Caco-2 (cell line): ENCODE measurements around the gene PDE4D. TPM values are rescaled to one million over a fixed set of nuclear protein-coding genes. Genes with fewer than 3 reads are reported as not detected.

Experiments
- BruUV-seq: library from RNA; stranded (reverse); fragments of 400-500 nt; replicated peaks from 2 replicates; lab custom pipeline; 2021; lab: Mats Ljungman, UMichigan
- CTCF ChIA-PET: fragments of 300-600 bp; sonication (Branson Sonifier 250); formaldehyde crosslinking; loops from one replicate; lab custom pipeline; 2022; ENCODE audit warnings: antibody characterized with exemption; lab: Charles Lee
- POLR2A ChIA-PET: fragments of 300-600 bp; sonication (Branson Sonifier 250); formaldehyde crosslinking; loops from one replicate; lab custom pipeline; 2022; ENCODE audit warnings: antibody characterized with exemption; lab: Charles Lee
- DNase-seq, 2 experiments: peaks; one replicate each; pipeline versions ENCODE4 v3.0.0 to v3.0.0-alpha.2; 2020 to 2022
- H3K27me3 ChIP-seq: replicated peaks from 2 replicates; pipeline ENCODE4 v1.6.0; 2011; ENCODE audit warnings: low read length; ENCODE audit not compliant: control insufficient read depth, insufficient read depth
- H3K36me3 ChIP-seq: 2 replicates; pipeline ENCODE4 v1.5.1; 2011; ENCODE audit warnings: low read length; ENCODE audit not compliant: control insufficient read depth, insufficient read depth
- H3K4me1 ChIP-seq: fragments of 250-450 bp; sonication (Bioruptor Pico); 2 replicates; pipeline ENCODE4 v1.5.1; 2020; ENCODE audit warnings: mild to moderate bottlenecking
- H3K4me3 ChIP-seq: 2 replicates; pipeline ENCODE4 v1.5.1; 2011; ENCODE audit warnings: low read depth, mild to moderate bottlenecking, control low read depth, low read length
- H3K9me3 ChIP-seq: fragments of 250-450 bp; sonication (Bioruptor Pico); 2 replicates; pipeline ENCODE4 v1.5.1; 2020; ENCODE audit warnings: mild to moderate bottlenecking, moderate library complexity
- H3K27ac Mint-ChIP-seq: one replicate; pipeline ENCODE4 v1.8.0; 2022; ENCODE audit warnings: mixed read lengths; ENCODE audit not compliant: unreplicated experiment
- H3K27me3 Mint-ChIP-seq: one replicate; pipeline ENCODE4 v1.8.0; 2022; ENCODE audit warnings: mixed read lengths; ENCODE audit not compliant: insufficient read depth, unreplicated experiment
- H3K36me3 Mint-ChIP-seq: one replicate; pipeline ENCODE4 v1.8.0; 2022; ENCODE audit warnings: mild to moderate bottlenecking, mixed read lengths; ENCODE audit not compliant: insufficient read depth, unreplicated experiment
- H3K4me1 Mint-ChIP-seq: one replicate; pipeline ENCODE4 v1.8.0; 2022; ENCODE audit warnings: low read depth, mixed read lengths; ENCODE audit not compliant: unreplicated experiment
- H3K4me3 Mint-ChIP-seq: one replicate; pipeline ENCODE4 v1.8.0; 2022; ENCODE audit warnings: mild to moderate bottlenecking, moderate library complexity, mixed read lengths; ENCODE audit not compliant: unreplicated experiment
- H3K9me3 Mint-ChIP-seq: one replicate; pipeline ENCODE4 v1.8.0; 2022; ENCODE audit warnings: mixed read lengths; ENCODE audit not compliant: unreplicated experiment
- intact Hi-C: fragments of 100-400 bp; cut with micrococcal nuclease; formaldehyde crosslinking; loops from one replicate; pipeline ENCODE4 v1.10.0; 2022; ENCODE audit not compliant: unreplicated experiment
- total RNA-seq: library from RNA; stranded (reverse); gene quantifications from 2 replicates; pipeline ENCODE4 v1.2.3, GENCODE V29; 2022
- TF ChIP-seq, protein P1 (sequence below), 2 experiments: fragments of 200-600 bp in 1 of 2; IDR thresholded peaks; 1 replicate in 1 of 2; 2 replicates in 1 of 2; pipeline versions ENCODE4 v1.5.1 to v1.8.0; 2011 to 2022; ENCODE audit warnings: antibody characterized with exemption in 1 of 2, control low read depth in 1 of 2, inconsistent platforms in 1 of 2, low read depth in 1 of 2, low read length in 1 of 2, mild to moderate bottlenecking in 1 of 2, moderate library complexity in 1 of 2; ENCODE audit not compliant: insufficient read depth in 1 of 2, severe bottlenecking in 1 of 2, unreplicated experiment in 1 of 2

PDE4D gene
- total RNA-seq, 1 experiment from 2014 or later: 89.8 TPM

DNA sequence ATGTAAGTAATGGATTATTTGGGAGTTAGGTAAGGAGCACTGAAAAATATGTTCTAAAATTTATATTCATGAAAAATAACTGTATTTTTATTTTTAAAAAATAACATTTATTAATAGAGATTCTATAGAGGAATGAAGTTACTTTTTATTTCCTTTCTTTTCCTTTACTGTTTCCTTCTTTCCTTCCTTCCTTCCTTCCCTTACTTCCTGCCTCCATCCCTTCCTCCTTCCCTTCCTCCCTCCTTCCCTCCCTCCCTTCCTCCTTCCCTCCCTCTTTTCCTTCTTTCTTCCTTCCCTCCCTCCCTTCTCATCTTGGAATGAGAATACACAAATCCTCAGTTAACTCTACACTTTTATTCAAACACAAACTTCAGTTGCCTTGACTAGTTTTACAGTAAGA is 750.6 kb downstream of the PDE4D start:
- CTCF ChIA-PET: no interaction called here
- Mint-ChIP-seq H3K36me3 (no peaks in the 10 kb centered on the region), H3K9me3 (no peaks in the 10 kb centered on the region), H3K4me1 (no peaks in the 10 kb centered on the region), H3K4me3 (no peak overlapping the region), H3K27me3 (no peaks in the 10 kb centered on the region), H3K27ac (no peak overlapping the region)
- intact Hi-C loops: no loop called here
- POLR2A ChIA-PET: no interaction called here
- Histone ChIP-seq H3K36me3 (no peaks in the 10 kb centered on the region), H3K4me3 (no peak overlapping the region), H3K9me3 (no peaks in the 10 kb centered on the region), H3K4me1 (no peaks in the 10 kb centered on the region), H3K27me3 (no peaks in the 10 kb centered on the region)
- no TSS peak for BruUV-seq
- TF ChIP-seq, protein P1, sequence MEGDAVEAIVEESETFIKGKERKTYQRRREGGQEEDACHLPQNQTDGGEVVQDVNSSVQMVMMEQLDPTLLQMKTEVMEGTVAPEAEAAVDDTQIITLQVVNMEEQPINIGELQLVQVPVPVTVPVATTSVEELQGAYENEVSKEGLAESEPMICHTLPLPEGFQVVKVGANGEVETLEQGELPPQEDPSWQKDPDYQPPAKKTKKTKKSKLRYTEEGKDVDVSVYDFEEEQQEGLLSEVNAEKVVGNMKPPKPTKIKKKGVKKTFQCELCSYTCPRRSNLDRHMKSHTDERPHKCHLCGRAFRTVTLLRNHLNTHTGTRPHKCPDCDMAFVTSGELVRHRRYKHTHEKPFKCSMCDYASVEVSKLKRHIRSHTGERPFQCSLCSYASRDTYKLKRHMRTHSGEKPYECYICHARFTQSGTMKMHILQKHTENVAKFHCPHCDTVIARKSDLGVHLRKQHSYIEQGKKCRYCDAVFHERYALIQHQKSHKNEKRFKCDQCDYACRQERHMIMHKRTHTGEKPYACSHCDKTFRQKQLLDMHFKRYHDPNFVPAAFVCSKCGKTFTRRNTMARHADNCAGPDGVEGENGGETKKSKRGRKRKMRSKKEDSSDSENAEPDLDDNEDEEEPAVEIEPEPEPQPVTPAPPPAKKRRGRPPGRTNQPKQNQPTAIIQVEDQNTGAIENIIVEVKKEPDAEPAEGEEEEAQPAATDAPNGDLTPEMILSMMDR (IDR thresholded peaks at IDR 0.05; ENCODE audit: insufficient read depth in 1 of 2, low read depth in 1 of 2, low read length in 1 of 2, severe bottlenecking in 1 of 2, unreplicated experiment in 1 of 2): no peak
- no peak for DNase-seq

DNA sequence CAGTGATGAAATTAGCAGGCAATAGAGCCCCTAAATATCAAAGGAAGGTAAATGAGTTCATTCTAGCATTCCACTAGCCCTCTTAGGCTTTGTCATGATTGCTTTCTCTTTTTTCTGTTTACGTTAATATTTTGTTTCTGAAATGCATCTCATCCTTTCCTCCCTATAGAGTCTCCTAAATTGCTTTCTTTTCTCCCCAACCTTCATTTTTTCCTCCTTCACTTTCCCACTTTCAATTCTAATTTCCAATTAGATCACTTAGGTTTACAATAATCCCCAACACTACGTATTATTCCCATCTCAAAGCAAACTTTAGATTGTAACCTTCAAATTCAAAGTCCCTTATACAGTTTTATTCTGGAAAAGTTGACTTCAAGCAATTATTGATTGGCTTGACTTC is 751.4 kb downstream of the PDE4D start:
- Mint-ChIP-seq H3K27ac (no peak overlapping the region), H3K36me3 (no peaks in the 10 kb centered on the region), H3K4me1 (peaks cover 3% of the 10 kb centered on the region), H3K27me3 (no peaks in the 10 kb centered on the region), H3K9me3 (no peaks in the 10 kb centered on the region), H3K4me3 (no peak overlapping the region)
- ChIA-PET POLR2A (no interaction called here), CTCF (no interaction called here)
- DNase-seq: no peak
- Histone ChIP-seq H3K27me3 (no peaks in the 10 kb centered on the region), H3K4me3 (no peak overlapping the region), H3K4me1 (no peaks in the 10 kb centered on the region), H3K36me3 (no peaks in the 10 kb centered on the region), H3K9me3 (no peaks in the 10 kb centered on the region)
- intact Hi-C loops: no loop called here
- BruUV-seq: no TSS peak
- TF ChIP-seq, protein P1 (IDR thresholded peaks at IDR 0.05; ENCODE audit: insufficient read depth in 1 of 2, low read depth in 1 of 2, low read length in 1 of 2, severe bottlenecking in 1 of 2, unreplicated experiment in 1 of 2): no peak

DNA sequence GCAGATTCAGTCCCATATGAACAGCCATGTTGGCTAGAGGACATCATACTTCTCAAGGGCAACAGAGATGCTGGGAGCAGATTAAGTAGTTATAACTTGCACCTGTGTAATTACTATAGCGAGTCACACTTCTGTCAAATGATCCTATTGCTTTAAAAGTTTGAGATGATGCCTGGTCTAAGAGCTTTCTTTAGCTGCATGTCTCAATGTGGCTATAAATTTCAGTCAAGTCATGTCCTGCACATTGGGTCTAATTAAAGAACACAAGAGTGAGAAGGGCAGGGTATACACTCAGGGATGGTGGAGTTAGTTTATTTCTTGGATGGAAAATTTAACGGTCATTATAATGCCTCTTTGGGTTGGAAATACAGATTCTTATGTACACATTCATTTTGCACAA is 753.4 kb downstream of the PDE4D start:
- POLR2A ChIA-PET: no interaction called here
- 0 out of 2 replicates have a peak, but pooled peaks cover 7% of the 10 kb centered on the region for H3K4me1 ChIP-seq
- H3K36me3 Mint-ChIP-seq: no peaks in the 10 kb centered on the region

More for the DNA sequence above, 753.4 kb downstream of the PDE4D start:
- H3K9me3 Mint-ChIP-seq: no peaks in the 10 kb centered on the region
- Histone ChIP-seq H3K9me3 (no peaks in the 10 kb centered on the region), H3K27me3 (no peaks in the 10 kb centered on the region), H3K4me3 (no peak overlapping the region), H3K36me3 (no peaks in the 10 kb centered on the region)
- no peak for DNase-seq
- no peak overlapping the region for H3K4me3 Mint-ChIP-seq
- TF ChIP-seq, protein P1 (IDR thresholded peaks at IDR 0.05; ENCODE audit: insufficient read depth in 1 of 2, low read depth in 1 of 2, low read length in 1 of 2, severe bottlenecking in 1 of 2, unreplicated experiment in 1 of 2): no peak
- H3K27me3 Mint-ChIP-seq: no peaks in the 10 kb centered on the region
- intact Hi-C loops: no loop called here
- no TSS peak for BruUV-seq
- H3K27ac Mint-ChIP-seq: no peak overlapping the region
- H3K4me1 Mint-ChIP-seq: peaks cover 6% of the 10 kb centered on the region
- CTCF ChIA-PET: no interaction called here
